ENCODE results near the gene CREB5. TPM values are rescaled to one million over a fixed set of nuclear protein-coding genes. Genes with fewer than 3 reads are reported as not detected.

The CREB5 gene
- polyA plus RNA-seq, 1 experiment, result 3.9 TPM

DNA sequence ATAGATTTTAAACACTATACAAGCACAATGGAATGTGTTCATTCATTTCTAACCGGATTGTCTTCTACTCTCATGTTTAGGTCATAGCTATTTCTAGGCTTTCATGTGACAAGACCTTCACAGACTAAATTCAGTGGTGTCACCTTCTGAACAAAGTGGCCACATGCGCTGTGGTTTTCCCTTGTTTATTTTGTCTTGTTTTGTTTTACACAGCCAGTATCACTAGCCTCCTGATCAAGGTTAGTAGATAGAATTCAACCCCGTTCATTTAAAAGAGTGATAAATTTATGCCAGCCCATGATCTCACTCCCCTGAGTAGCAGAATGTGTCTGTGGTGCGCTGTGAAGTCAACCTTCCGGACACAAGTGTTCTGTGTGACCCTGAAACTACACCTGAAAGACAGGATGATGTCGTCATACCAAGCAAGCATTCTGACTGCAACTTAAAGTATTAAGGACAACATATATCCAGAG is 209.1 kb downstream of the CREB5 start:
- TF ChIP-seq, protein P1, sequence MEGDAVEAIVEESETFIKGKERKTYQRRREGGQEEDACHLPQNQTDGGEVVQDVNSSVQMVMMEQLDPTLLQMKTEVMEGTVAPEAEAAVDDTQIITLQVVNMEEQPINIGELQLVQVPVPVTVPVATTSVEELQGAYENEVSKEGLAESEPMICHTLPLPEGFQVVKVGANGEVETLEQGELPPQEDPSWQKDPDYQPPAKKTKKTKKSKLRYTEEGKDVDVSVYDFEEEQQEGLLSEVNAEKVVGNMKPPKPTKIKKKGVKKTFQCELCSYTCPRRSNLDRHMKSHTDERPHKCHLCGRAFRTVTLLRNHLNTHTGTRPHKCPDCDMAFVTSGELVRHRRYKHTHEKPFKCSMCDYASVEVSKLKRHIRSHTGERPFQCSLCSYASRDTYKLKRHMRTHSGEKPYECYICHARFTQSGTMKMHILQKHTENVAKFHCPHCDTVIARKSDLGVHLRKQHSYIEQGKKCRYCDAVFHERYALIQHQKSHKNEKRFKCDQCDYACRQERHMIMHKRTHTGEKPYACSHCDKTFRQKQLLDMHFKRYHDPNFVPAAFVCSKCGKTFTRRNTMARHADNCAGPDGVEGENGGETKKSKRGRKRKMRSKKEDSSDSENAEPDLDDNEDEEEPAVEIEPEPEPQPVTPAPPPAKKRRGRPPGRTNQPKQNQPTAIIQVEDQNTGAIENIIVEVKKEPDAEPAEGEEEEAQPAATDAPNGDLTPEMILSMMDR (IDR thresholded peaks at IDR 0.05; ENCODE audit: insufficient read depth, low read depth, low read length), result no peak
- no peak for DNase-seq (ENCODE audit: low read depth)
- Histone ChIP-seq H3K36me3 (ENCODE audit: control insufficient read depth, insufficient read depth, low read length) (no peaks in the 10 kb centered on the region), H3K4me3 (ENCODE audit: low read depth, low read length) (no peak overlapping the region), H3K27me3 (ENCODE audit: control insufficient read depth, insufficient read depth, low read length) (no peaks in the 10 kb centered on the region; the same call in 1 of the 2 replicates)
- ChIA-PET CTCF (no interaction called here), POLR2A (no interaction called here)

DNA sequence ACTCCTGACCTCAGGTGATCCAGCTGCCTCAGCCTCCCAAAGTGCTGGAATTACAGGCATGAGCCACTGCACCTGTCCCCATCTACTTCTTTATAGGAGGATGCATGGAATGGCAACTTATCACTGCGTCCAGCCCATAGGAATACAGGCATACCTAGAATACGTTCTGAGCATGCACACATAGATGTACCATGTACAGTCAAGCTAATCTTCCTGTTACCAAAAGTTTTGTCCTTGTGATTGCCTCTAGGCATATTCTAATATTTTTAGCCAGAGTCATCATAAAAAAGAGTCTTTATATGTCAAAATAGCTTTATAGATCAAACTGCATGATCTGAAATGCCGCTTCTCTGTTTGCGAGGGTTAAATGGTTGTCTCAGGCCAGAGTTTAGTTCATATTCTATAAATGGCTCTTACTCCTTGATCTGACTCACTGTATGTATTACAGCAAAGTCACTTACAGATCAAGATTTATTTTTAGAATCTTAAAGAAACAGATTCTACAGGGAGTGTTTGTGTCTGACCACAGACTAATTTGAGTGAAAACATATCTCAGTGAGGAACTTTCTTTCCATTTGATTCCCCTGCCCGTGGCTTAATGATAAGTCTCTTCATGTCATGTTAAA is 210.9 kb downstream of the CREB5 start:
- CTCF ChIA-PET, result interaction anchor here (0.9 kb wide), 1 partner anchor 324 kb away, joined by 3 read pairs; no protein-coding TSS in a partner anchor

DNA sequence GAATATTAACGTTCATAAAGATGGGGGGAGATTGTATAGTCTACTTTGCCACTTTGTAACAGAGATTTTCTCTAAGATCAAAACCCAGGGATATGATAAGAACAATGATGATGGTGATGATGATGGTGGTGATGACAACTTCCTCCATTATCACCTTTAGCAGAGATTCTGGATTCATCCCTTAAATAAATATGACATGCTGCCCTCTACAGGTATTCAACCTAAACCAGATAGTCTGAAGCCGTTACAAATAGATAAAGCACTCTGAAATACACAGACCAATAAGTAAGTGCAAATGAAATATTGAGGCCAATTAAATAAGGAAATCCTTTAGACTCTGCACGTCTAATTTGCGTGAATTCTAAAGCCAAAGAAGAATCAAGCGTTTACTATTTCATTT is 211.5 kb downstream of the CREB5 start:
- Histone ChIP-seq H3K27me3 (ENCODE audit: control insufficient read depth, insufficient read depth, low read length) (no peaks in the 10 kb centered on the region), H3K36me3 (ENCODE audit: control insufficient read depth, insufficient read depth, low read length) (no peaks in the 10 kb centered on the region), H3K4me3 (ENCODE audit: low read depth, low read length) (no peak overlapping the region)
- CTCF ChIA-PET, result no interaction called here
- TF ChIP-seq, protein P1 (IDR thresholded peaks at IDR 0.05; ENCODE audit: insufficient read depth, low read depth, low read length), result no peak
- POLR2A ChIA-PET, result no interaction called here
- DNase-seq (ENCODE audit: low read depth), result no peak

More for the DNA sequence above, 210.9 kb downstream of the CREB5 start:
- TF ChIP-seq, protein P1 (IDR thresholded peaks at IDR 0.05; ENCODE audit: insufficient read depth, low read depth, low read length), result no peak
- Histone ChIP-seq H3K4me3 (ENCODE audit: low read depth, low read length) (no peak overlapping the region), H3K36me3 (ENCODE audit: control insufficient read depth, insufficient read depth, low read length) (no peaks in the 10 kb centered on the region), H3K27me3 (ENCODE audit: control insufficient read depth, insufficient read depth, low read length) (no peaks in the 10 kb centered on the region)
- POLR2A ChIA-PET, result no interaction called here
- peak; percentile 20 for DNase-seq (ENCODE audit: low read depth)

DNA sequence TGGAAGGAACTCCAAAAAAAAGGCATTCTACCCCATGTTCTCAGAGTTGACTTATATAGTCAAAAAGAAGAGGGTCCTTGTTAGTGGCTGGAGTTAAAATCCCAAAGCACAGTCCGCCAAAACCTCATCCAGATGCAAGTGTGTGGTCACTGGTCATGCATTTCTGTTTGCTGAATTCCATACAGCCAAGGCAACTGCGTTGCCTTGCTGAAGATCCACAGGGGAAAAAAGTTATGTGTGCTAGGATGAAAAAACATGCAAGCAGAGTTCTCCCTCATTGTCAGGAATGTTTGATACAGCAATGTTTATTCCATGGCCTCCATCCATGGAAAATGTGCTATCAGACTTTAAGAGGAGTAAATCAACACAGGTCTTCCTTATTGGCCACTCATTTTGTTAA is 213.1 kb downstream of the CREB5 start:
- ChIA-PET POLR2A (no interaction called here), CTCF (no interaction called here)
- TF ChIP-seq, protein P1 (IDR thresholded peaks at IDR 0.05; ENCODE audit: insufficient read depth, low read depth, low read length), result no peak
- no peak for DNase-seq (ENCODE audit: low read depth)
- Histone ChIP-seq H3K36me3 (ENCODE audit: control insufficient read depth, insufficient read depth, low read length) (no peaks in the 10 kb centered on the region), H3K4me3 (ENCODE audit: low read depth, low read length) (no peak overlapping the region), H3K27me3 (ENCODE audit: control insufficient read depth, insufficient read depth, low read length) (no peaks in the 10 kb centered on the region)

DNA sequence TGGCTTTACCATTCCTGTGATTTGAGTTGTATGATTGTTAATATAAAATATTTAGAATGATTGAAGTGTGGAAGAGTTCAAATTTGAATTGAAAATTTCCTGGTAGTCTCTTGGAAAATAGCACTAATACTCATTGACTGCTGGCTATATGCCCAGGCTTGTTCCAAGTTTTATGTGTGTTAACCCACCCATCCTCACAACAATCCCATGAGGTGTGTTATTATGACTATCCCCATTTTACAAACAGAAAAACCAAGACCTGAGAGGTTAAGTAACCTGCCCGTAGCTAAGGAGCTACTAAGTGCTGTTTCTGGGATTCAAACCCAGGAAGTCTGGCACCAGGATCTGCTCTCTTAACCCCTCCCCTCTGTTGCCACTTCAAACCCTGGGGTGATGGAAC is 213.9 kb downstream of the CREB5 start:
- TF ChIP-seq, protein P1 (IDR thresholded peaks at IDR 0.05; ENCODE audit: insufficient read depth, low read depth, low read length), result no peak
- POLR2A ChIA-PET, result no interaction called here
- Histone ChIP-seq H3K4me3 (ENCODE audit: low read depth, low read length) (no peak overlapping the region), H3K36me3 (ENCODE audit: control insufficient read depth, insufficient read depth, low read length) (no peaks in the 10 kb centered on the region), H3K27me3 (ENCODE audit: control insufficient read depth, insufficient read depth, low read length) (no peaks in the 10 kb centered on the region)
- no peak for DNase-seq (ENCODE audit: low read depth)
- CTCF ChIA-PET, result interaction anchor here (1.0 to 1.1 kb wide), 3 partner anchors 53 to 216 kb away, joined by 3 read pairs; no protein-coding TSS in a partner anchor

Data from BJ (cell line).